ENCODE results near the gene CYP2U1. TPM values are rescaled to one million over a fixed set of nuclear protein-coding genes. Genes with fewer than 3 reads are reported as not detected.
A peak's percentile ranks its signal among the peaks of the same experiment; 100 is the strongest.

The CYP2U1 gene
- total and polyA plus RNA-seq, 5 experiments from 2014 or later = 3.4 to 10.6 (median 5.6) TPM

- H3K9me3 Mint-ChIP-seq = no peaks in the 10 kb centered on the region
- H3K4me1 Mint-ChIP-seq = peaks cover 29 to 86% (median 72%) of the 10 kb centered on the region in 4 donors
- H3K27me3 Mint-ChIP-seq = no peaks in the 10 kb centered on the region
- peak overlapping the region in 5 of 10 donors; percentile 12 to 98 (median 92) for H3K4me3 Mint-ChIP-seq
- POLR2A ChIA-PET = interaction anchor here (1.7 kb wide), 1 partner anchor 61 kb away, joined by 4 read pairs; the partner anchor contains the start of gene CYP2U1
- no peak for ATAC-seq
- DNase-seq = no peak
- peaks cover 0 to 13% (median 7%) of the 10 kb centered on the region in 3 donors for H3K36me3 Mint-ChIP-seq
- H3K27ac Mint-ChIP-seq = peak overlapping the region in 3 of 10 donors; percentile 5 to 31 (median 27)
These were observed 60.7 kb downstream of the CYP2U1 start for GRCh38 chr4:107991945-107992630.

GRCh38 chr4:107993969-107994368 is 62.6 kb downstream of the CYP2U1 start:
- no peaks in the 10 kb centered on the region for H3K27me3 Mint-ChIP-seq
- POLR2A ChIA-PET = interaction anchor here (0.9 kb wide), 1 partner anchor 18 kb away, joined by 4 read pairs; no protein-coding TSS in a partner anchor
- peaks cover 35 to 85% (median 67%) of the 10 kb centered on the region in 4 donors for H3K4me1 Mint-ChIP-seq
- ATAC-seq (no peak), DNase-seq (no peak)
- H3K27ac Mint-ChIP-seq = peak overlapping the region in 2 of 10 donors; percentile 4 to 12
- H3K9me3 Mint-ChIP-seq = no peaks in the 10 kb centered on the region
- H3K36me3 Mint-ChIP-seq = peaks cover 0 to 25% (median 9%) of the 10 kb centered on the region in 3 donors
- peak overlapping the region in 4 of 10 donors; percentile 3 to 34 (median 30) for H3K4me3 Mint-ChIP-seq

- POLR2A ChIA-PET = interaction anchor here (0.9 kb wide), 1 partner anchor 17 kb away, joined by 4 read pairs; no protein-coding TSS in a partner anchor
- H3K4me1 Mint-ChIP-seq = peaks cover 36 to 86% (median 63%) of the 10 kb centered on the region in 4 donors
- peak overlapping the region in 3 of 10 donors; percentile 33 to 49 (median 42) for H3K27ac Mint-ChIP-seq
- H3K9me3 Mint-ChIP-seq = no peaks in the 10 kb centered on the region
- ATAC-seq (no peak), DNase-seq (no peak)
- no peaks in the 10 kb centered on the region for H3K27me3 Mint-ChIP-seq
- H3K4me3 Mint-ChIP-seq = no peak overlapping the region
- H3K36me3 Mint-ChIP-seq = peaks cover 0 to 28% (median 11%) of the 10 kb centered on the region in 3 donors
These were observed 63.5 kb downstream of the CYP2U1 start for GRCh38 chr4:107994894-107995293.

DNA sequence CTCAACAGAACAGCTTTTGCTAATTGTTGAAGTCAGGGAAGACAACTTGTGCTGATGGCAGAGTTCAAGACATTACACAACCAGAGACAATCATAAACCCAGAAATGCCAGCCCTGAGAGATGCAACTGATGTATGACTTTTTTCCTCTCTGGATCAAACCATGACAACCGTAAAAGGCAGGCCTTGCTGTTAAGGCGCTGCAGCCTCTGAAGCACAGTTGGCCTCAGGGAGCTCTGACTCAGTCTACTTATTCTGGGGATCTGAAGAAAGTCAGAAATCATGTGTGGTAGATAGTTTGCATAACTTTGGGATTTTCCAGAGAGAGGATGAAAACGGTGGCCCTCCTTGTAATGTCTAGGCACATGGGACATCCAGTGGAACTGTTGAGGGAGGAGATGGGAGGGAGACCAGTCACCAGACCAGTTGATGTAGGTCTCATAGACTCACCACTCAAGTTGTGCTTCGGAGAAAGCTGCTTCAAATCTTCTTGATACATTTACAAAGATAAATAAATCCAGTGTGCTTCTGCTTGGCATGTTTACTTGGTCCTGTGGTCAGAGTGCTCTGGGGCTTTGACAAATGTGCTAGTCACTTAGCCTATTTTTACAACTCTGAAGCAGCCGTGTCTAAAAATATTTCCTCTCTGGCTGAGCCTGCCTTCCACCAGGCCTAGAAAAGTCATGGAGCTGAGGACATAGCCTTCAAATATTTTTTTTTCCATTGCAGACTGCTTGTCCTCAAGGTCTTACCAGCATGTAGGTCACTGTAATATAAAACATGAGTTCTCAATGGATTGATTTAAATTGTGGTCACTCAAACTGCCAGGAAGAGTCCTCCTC is 65.8 kb downstream of the CYP2U1 start:
- Mint-ChIP-seq H3K4me3 (no peak overlapping the region), H3K4me1 (peaks cover 33 to 78% (median 49%) of the 10 kb centered on the region in 4 donors), H3K27ac (peak overlapping the region in 2 of 10 donors; percentile 17 to 63), H3K36me3 (peaks cover 0 to 36% (median 17%) of the 10 kb centered on the region in 3 donors), H3K9me3 (no peaks in the 10 kb centered on the region), H3K27me3 (no peaks in the 10 kb centered on the region)
- DNase-seq (no peak), ATAC-seq (no peak)
- POLR2A ChIA-PET = no interaction called here

GRCh38 chr4:107997794-107998193 is 66.4 kb downstream of the CYP2U1 start:
- Mint-ChIP-seq H3K36me3 (peaks cover 0 to 36% (median 19%) of the 10 kb centered on the region in 3 donors), H3K27ac (peak overlapping the region in 1 of 10 donors; percentile 27), H3K9me3 (no peaks in the 10 kb centered on the region), H3K27me3 (no peaks in the 10 kb centered on the region), H3K4me1 (peaks cover 35 to 78% (median 47%) of the 10 kb centered on the region in 4 donors), H3K4me3 (no peak overlapping the region)
- POLR2A ChIA-PET = no interaction called here
- DNase-seq (no peak), ATAC-seq (no peak)

DNA sequence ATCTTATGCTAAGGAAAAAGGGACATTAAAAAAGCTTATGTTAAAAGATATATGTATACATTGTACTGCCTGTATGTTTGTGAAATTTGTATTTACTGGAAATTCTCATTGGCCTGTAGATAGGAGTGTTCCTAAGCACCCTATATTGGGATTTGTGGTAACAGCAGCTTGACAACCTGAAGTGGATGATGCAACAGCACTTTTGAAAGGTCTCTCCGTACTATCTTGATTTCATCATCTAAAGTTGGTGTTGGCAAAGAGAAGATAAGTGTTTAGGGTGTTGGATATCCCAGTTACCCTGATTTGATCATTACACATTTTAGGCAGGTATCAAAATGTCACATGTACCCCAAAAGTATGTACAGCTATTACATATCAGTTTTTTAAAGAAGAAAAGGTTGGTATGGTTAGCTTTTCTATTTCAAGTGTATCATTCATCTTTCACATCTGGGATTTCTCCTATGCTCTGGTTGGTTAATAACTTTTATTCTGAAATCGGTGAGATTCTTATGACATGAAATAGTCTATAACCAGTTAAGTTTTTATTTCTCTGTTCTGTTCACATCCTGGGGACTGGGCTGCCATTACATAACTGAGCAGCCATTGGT is 68.7 kb downstream of the CYP2U1 start:
- peaks cover 0 to 36% (median 19%) of the 10 kb centered on the region in 3 donors for H3K36me3 Mint-ChIP-seq
- H3K9me3 Mint-ChIP-seq = no peaks in the 10 kb centered on the region
- DNase-seq = no peak
- POLR2A ChIA-PET = interaction anchor here (0.6 kb wide), 1 partner anchor 14 kb away, joined by 3 read pairs; no protein-coding TSS in a partner anchor
- H3K4me1 Mint-ChIP-seq = peaks cover 40 to 74% (median 45%) of the 10 kb centered on the region in 4 donors
- no peak for ATAC-seq
- no peak overlapping the region for H3K4me3 Mint-ChIP-seq
- H3K27ac Mint-ChIP-seq = no peak overlapping the region
- H3K27me3 Mint-ChIP-seq = no peaks in the 10 kb centered on the region

DNA sequence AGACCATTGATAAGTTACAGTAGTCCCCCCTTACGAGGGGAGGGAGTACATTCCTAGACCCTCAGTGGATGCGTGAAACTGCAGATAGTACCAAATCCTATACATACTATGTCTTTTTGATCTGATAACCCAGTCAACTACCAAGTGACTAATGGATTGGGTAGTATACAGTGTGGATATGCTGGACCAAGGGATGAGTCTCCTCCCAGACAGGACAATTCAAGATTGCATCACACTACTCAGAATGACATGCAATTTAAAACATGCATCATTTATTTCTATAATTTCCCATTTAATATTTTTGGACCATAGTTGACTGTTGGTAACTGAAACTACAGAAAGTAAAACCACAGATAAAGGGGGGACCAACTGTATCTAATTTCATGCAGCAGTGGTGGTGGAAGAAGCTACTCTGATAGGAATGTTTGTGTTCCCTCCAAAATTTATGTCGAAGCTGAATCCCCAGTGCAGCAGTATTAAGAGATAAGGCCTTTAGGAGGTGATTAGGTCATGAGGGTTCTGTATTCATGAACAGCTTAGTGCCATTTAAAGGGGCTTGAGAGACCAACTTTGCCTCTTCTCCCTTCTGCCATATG is 70.3 kb downstream of the CYP2U1 start:
- ATAC-seq (no peak), DNase-seq (no peak)
- POLR2A ChIA-PET = no interaction called here
- no peak overlapping the region for H3K27ac Mint-ChIP-seq
- no peaks in the 10 kb centered on the region for H3K27me3 Mint-ChIP-seq
- H3K4me1 Mint-ChIP-seq = peaks cover 34 to 75% (median 46%) of the 10 kb centered on the region in 4 donors
- no peak overlapping the region for H3K4me3 Mint-ChIP-seq
- H3K36me3 Mint-ChIP-seq = peaks cover 0 to 24% (median 12%) of the 10 kb centered on the region in 3 donors
- no peaks in the 10 kb centered on the region for H3K9me3 Mint-ChIP-seq

Other genes starting within 250 kb of the CYP2U1 start
- 10 to 100 TPM; 17.3 TPM for gene PAPSS1, start 211.3 kb upstream of the CYP2U1 start, total RNA-seq
- gene PAPSS1, start 211.3 kb upstream of the CYP2U1 start, polyA plus RNA-seq = 10 to 100 TPM; 22.8 to 23.9 (median 23.2) TPM
- gene SGMS2, start 106.6 kb upstream of the CYP2U1 start, total RNA-seq = not detected
- gene SGMS2, start 106.6 kb upstream of the CYP2U1 start, polyA plus RNA-seq = under 1 TPM in 1 of 3 donors, not detected in 2; 0.05 TPM
- gene HADH, start 58.3 kb downstream of the CYP2U1 start, total RNA-seq = 10 to 100 TPM; 22.5 to 23.1 TPM
- gene HADH, start 58.3 kb downstream of the CYP2U1 start, polyA plus RNA-seq = 10 to 100 TPM; 36.0 to 42.2 (median 37.7) TPM
- gene LEF1, start 237.4 kb downstream of the CYP2U1 start, total RNA-seq = 100 to 1,000 TPM; 828 to 859 TPM
- gene LEF1, start 237.4 kb downstream of the CYP2U1 start, polyA plus RNA-seq = 100 to 1,000 TPM; 400 to 836 (median 554) TPM

Measured in naive thymus-derived CD8-positive, alpha-beta T cell (primary cell).